ENCODE data around the gene GIPC3. TPM values are rescaled to one million over a fixed set of nuclear protein-coding genes. Genes with fewer than 3 reads are reported as not detected.

GIPC3 gene
- total RNA-seq, 4 donors from 2014 or later, result 0.13 to 5.8 (median 0.70) TPM

DNA sequence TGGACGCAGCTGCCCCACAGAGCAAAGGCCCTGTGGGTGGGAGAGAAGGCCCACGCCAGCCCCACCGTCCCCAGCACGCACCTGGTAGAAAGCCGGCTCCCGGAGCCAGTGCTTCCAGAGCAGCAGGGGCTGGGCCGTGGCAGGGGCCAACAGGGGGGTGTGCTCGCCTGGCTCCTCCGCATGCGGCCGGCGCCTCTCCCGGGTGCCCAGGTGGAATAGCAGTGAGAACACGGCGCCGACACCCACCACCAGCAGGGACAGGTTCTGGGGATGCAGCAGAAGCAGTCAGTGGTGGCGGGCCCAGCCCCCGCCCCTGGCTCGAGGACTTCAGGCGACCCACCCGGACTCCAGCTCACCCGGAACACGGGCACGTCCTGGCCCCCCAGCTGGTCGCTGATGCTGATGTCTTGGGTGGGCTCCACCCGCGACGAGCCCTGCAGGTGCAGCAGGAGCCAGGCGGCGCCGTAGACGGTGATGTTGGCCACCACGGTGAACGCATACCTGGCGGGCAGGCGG is 37.5 kb upstream of the GIPC3 start:
- no peak overlapping the region for H3K4me3 ChIP-seq
- H3K9me3 ChIP-seq, result no peaks in the 10 kb centered on the region
- H3K27ac ChIP-seq, result no peak overlapping the region
- peaks cover 0 to 40% (median 0%) of the 10 kb centered on the region in 3 donors for H3K36me3 ChIP-seq
- H3K27me3 ChIP-seq, result no peaks in the 10 kb centered on the region
- TF ChIP-seq POLR2A (IDR thresholded peaks at IDR 0.05) (no peak), CTCF (IDR thresholded peaks at IDR 0.05) (no peak)
- DNase-seq, result no peak
- H3K4me1 ChIP-seq, result peaks cover 0 to 5% (median 0%) of the 10 kb centered on the region in 4 donors

- TF ChIP-seq CTCF (IDR thresholded peaks at IDR 0.05), result no peak
- Histone ChIP-seq H3K4me3 (no peak overlapping the region), H3K27me3 (no peaks in the 10 kb centered on the region), H3K4me1 (peaks cover 0 to 12% (median under 1%) of the 10 kb centered on the region in 4 donors), H3K36me3 (peaks cover 0 to 35% (median 0%) of the 10 kb centered on the region in 3 donors), H3K9me3 (no peaks in the 10 kb centered on the region), H3K27ac (no peak overlapping the region)
- DNase-seq, result no peak
These were observed 36.7 kb upstream of the GIPC3 start for GRCh38 chr19:3548606-3549005.

GRCh38 chr19:3549816-3550215 is 35.5 kb upstream of the GIPC3 start:
- Histone ChIP-seq H3K9me3 (no peaks in the 10 kb centered on the region), H3K4me3 (no peak overlapping the region), H3K4me1 (peaks cover 4 to 22% (median 8%) of the 10 kb centered on the region in 4 donors), H3K27ac (no peak overlapping the region), H3K27me3 (no peaks in the 10 kb centered on the region), H3K36me3 (peaks cover 0 to 24% (median 0%) of the 10 kb centered on the region in 3 donors)
- no peak for DNase-seq
- TF ChIP-seq CTCF (IDR thresholded peaks at IDR 0.05) (no peak), POLR2A (IDR thresholded peaks at IDR 0.05) (no peak)

DNA sequence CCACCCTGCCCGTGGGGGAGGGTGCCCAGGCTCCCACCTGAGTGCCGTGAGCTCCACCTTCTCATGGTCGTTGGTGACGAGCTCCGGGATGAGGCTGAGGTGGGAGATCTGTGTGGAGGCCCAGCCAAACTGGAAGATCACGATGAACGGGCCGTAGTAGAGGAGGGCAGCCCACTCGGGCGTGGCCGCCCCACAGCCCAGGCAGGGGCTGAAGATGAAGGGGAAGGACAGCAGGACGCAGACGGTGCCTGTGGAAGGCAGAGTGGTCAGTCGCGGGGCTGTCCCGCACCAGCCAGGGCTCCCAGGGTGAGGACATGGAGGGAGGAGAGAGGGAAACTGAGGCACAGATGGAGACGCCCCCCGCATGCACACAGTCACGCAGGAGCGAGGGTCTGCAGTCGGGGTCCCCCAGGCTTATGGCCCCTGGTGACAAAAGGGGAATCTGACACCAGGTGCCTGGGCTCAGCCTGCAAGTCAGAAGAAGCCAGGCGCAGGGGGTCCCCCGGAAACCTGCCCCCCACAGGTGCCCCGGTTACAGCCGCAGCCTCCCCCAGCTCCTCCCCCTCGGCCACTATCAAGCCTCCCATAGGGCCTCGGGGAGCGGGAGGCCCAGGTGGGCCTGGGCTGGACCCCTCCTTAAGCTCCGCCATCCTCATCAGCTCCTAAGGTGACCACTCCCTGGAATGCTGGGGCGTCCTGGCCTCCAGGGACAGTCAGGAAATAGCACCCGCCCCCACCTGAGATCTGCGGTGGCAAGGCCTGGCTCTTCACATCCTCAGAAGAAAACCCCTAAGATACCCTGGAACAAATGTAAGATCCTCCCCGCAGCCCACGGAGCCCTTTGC is 34.1 kb upstream of the GIPC3 start:
- TF ChIP-seq POLR2A (IDR thresholded peaks at IDR 0.05) (no peak), CTCF (IDR thresholded peaks at IDR 0.05) (no peak)
- DNase-seq, result no peak
- H3K27ac ChIP-seq, result no peak overlapping the region

DNA sequence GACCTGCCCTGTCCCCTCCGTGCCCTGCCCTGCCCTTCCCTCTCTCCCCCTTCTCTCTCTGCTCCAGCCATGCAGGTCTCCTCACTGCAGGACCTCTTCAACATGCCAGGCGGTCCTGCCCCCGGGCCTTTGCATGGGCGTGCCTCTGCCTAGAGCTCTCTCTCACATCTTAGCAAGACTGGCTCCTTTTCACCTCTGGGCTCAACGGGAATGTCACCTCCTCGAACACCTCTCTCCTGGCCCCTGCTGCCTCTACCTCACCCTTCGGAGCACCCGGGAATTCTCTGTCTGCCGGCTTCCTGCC is 33.5 kb upstream of the GIPC3 start:
- Histone ChIP-seq H3K9me3 (no peaks in the 10 kb centered on the region), H3K4me1 (peaks cover 4 to 41% (median 24%) of the 10 kb centered on the region in 4 donors), H3K27ac (no peak overlapping the region), H3K36me3 (peaks cover 0 to 20% (median 0%) of the 10 kb centered on the region in 3 donors), H3K27me3 (no peaks in the 10 kb centered on the region), H3K4me3 (no peak overlapping the region)
- no peak for DNase-seq
- TF ChIP-seq POLR2A (IDR thresholded peaks at IDR 0.05) (no peak), CTCF (IDR thresholded peaks at IDR 0.05) (no peak)

More for the DNA sequence above, 34.1 kb upstream of the GIPC3 start:
- no peaks in the 10 kb centered on the region for H3K27me3 ChIP-seq
- H3K4me1 ChIP-seq, result peaks cover 4 to 36% (median 21%) of the 10 kb centered on the region in 4 donors
- H3K9me3 ChIP-seq, result no peaks in the 10 kb centered on the region
- H3K36me3 ChIP-seq, result peaks cover 0 to 22% (median 0%) of the 10 kb centered on the region in 3 donors
- no peak overlapping the region for H3K4me3 ChIP-seq
